BJ (cell line): Measurements from ENCODE around the gene EPS15. TPM values are rescaled to one million over a fixed set of nuclear protein-coding genes. Genes with fewer than 3 reads are reported as not detected.

Experiments
- CTCF ChIA-PET: fragments of 350-600 bp; formaldehyde crosslinking; extraction: SDS; loops from one replicate; lab custom pipeline; 2021; ENCODE audit warnings: antibody characterized with exemption, inconsistent platforms; lab: Yijun Ruan, JAX
- POLR2A ChIA-PET: fragments of 300-600 bp; sonication (Branson Sonifier 250); formaldehyde crosslinking; extraction: SDS; loops from one replicate; lab custom pipeline; 2021; ENCODE audit warnings: antibody characterized with exemption; lab: Charles Lee
- DNase-seq: peaks from one replicate; pipeline ENCODE4 v3.0.0-alpha.2; 2011; ENCODE audit warnings: low read depth
- H3K27me3 ChIP-seq: 2 replicates; pipeline ENCODE4 v1.6.0; 2011; ENCODE audit warnings: low read length; ENCODE audit not compliant: control insufficient read depth, insufficient read depth
- H3K36me3 ChIP-seq: 2 replicates; pipeline ENCODE4 v1.5.1; 2011; ENCODE audit warnings: low read length; ENCODE audit not compliant: control insufficient read depth, insufficient read depth
- H3K4me3 ChIP-seq: 2 replicates; pipeline ENCODE4 v1.5.1; 2011; ENCODE audit warnings: low read depth, mild to moderate bottlenecking, control low read depth, low read length
- polyA plus RNA-seq: library from polyadenylated mRNA; depleted of rRNA; stranded (reverse); fragments of >200 nt; gene quantifications from 2 replicates; pipeline ENCODE4 v1.2.3, GENCODE V29; 2011
- TF ChIP-seq, protein P1 (sequence below): IDR thresholded peaks from 2 replicates; pipeline ENCODE4 v1.5.1; 2011; ENCODE audit warnings: low read depth, mild to moderate bottlenecking, control low read depth, inconsistent platforms, low read length, moderate library complexity; ENCODE audit not compliant: insufficient read depth

EPS15 gene
- polyA plus RNA-seq, 1 experiment, result 18.7 TPM

DNA sequence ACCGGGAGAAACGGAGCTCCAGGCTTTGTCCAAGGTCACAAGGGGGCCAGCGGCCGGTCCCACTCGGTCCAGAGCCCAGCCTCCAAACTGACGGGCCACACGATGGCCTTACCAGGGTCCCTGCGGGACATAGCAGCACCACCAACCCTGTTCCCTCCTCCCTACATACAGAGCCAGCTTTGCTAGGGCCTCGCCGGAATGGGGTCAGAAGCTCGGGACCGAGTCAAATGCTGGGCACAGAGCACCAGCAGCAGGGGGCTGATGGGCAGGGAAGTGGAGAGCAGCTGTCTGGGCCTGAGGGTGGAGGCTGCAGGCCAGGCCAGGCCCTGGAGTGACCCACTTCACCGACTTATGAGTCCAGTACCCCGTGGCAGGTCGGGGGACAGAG, 173.8 kb downstream of the EPS15 start:
- TF ChIP-seq, protein P1, sequence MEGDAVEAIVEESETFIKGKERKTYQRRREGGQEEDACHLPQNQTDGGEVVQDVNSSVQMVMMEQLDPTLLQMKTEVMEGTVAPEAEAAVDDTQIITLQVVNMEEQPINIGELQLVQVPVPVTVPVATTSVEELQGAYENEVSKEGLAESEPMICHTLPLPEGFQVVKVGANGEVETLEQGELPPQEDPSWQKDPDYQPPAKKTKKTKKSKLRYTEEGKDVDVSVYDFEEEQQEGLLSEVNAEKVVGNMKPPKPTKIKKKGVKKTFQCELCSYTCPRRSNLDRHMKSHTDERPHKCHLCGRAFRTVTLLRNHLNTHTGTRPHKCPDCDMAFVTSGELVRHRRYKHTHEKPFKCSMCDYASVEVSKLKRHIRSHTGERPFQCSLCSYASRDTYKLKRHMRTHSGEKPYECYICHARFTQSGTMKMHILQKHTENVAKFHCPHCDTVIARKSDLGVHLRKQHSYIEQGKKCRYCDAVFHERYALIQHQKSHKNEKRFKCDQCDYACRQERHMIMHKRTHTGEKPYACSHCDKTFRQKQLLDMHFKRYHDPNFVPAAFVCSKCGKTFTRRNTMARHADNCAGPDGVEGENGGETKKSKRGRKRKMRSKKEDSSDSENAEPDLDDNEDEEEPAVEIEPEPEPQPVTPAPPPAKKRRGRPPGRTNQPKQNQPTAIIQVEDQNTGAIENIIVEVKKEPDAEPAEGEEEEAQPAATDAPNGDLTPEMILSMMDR, result no peak
- no peaks in the 10 kb centered on the region for H3K36me3 ChIP-seq
- ChIA-PET POLR2A (no interaction called here), CTCF (interaction anchor here (1.6 kb wide), 1 partner anchor 9 kb away, joined by 4 read pairs; no protein-coding TSS in a partner anchor)
- H3K27me3 ChIP-seq, result peaks cover 27% of the 10 kb centered on the region
- no peak overlapping the region for H3K4me3 ChIP-seq
- DNase-seq, result no peak

DNA sequence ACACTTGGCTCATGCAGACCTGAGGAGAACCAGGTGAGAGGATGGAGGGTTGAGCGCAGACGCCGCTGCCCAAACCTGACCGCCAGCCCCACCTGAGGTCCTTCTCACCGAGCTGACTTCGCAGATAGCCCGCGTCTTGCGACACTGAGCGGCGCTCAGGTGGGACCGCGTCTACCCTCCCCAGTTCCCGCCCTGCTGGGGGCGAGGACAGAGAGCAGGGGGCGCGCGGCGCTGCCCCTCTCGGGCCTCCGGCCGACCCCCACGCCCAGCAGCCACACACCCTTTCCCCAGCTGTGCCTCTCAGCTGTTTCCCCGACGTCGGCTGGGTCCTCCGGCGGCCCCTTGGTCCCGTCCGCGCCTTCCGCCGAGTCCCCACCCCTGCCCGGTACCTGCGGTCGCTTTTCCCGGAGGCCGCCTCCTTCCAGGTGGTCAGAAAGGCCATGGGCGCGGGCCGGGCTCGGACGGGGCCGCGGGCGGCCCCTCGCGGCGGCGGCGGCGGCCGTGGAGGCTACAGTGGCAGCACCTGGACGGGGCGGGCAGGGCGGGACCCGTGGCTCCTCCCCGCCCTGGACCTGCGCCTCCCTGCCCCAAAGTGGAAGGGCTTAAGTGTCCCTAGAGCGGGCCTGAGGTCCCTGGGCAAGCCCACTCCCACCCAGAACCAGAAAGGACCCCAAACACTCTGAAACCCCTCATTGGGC, 174.3 kb downstream of the EPS15 start:
- no peak for DNase-seq
- POLR2A ChIA-PET, result no interaction called here

DNA sequence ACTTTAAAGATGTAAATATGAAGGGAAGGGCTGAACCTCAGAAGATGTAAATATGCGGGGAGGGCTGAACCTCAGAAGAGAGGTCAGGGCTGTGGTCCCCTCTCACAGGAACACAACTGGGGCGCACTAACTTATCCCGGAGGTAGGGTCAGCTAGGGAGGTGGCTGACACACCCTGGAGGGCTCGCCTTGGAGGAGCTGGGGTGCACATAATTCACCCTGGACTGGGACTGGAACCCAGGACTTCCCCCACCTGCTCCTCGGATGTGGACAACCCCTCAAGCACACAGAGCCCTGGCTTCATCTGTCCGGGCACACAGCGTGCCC, 174.8 kb downstream of the EPS15 start:
- TF ChIP-seq, protein P1, result no peak
- CTCF ChIA-PET, result interaction anchor here (1.3 kb wide), 1 partner anchor 28 kb away, joined by 3 read pairs; no protein-coding TSS in a partner anchor
- no peak for DNase-seq
- Histone ChIP-seq H3K4me3 (no peak overlapping the region), H3K36me3 (no peaks in the 10 kb centered on the region), H3K27me3 (peaks cover 27% of the 10 kb centered on the region)
- POLR2A ChIA-PET, result no interaction called here

More for the DNA sequence above, 174.3 kb downstream of the EPS15 start:
- H3K27me3 ChIP-seq, result peaks cover 27% of the 10 kb centered on the region
- H3K36me3 ChIP-seq, result no peaks in the 10 kb centered on the region
- CTCF ChIA-PET, result interaction anchor here (1.3 to 1.6 kb wide), 2 partner anchors 8 to 29 kb away, joined by 3 to 4 read pairs; no protein-coding TSS in a partner anchor
- TF ChIP-seq, protein P1, result no peak
- H3K4me3 ChIP-seq, result no peak overlapping the region; the same call in 1 of the 2 replicates

GRCh38 chr1:51343624-51344023, 175.4 kb downstream of the EPS15 start:
- H3K27me3 ChIP-seq, result peaks cover 27% of the 10 kb centered on the region
- TF ChIP-seq, protein P1, result no peak
- H3K4me3 ChIP-seq, result no peak overlapping the region
- ChIA-PET POLR2A (no interaction called here), CTCF (interaction anchor here (1.3 kb wide), 1 partner anchor 28 kb away, joined by 3 read pairs; no protein-coding TSS in a partner anchor)
- DNase-seq, result no peak
- no peaks in the 10 kb centered on the region for H3K36me3 ChIP-seq

DNA sequence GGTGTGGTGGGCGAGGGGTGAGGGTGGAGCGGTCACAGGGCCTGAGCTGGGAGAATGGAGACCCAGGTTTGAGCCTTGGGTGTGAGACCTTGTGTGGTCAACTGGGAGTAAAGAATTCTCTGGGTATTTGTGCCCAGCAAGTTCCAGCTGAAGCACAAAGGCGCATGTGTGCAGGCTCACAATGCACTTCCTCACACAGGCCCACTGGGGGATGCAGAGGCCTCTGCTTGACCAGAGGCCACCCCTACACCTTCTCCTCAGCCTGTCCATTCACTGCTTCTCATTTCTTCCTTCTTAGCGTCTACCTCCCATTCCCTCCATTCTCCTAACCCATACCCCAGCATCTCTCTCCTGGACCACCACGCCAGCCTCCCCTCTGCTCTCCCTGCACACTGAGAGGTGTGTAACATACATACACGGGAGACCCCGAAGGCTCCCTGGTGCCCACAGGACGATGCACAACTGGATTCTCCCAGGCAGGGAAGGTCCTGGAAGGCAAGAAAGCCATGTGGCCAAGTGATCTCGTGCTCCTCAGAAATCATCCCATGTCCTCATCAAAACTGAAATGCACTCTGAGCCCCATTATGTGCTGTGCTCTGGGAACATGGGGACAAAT, 176.4 kb downstream of the EPS15 start:
- Histone ChIP-seq H3K4me3 (no peak overlapping the region), H3K27me3 (peaks cover 27% of the 10 kb centered on the region), H3K36me3 (no peaks in the 10 kb centered on the region)
- ChIA-PET POLR2A (no interaction called here), CTCF (interaction anchor here (0.7 kb wide), 1 partner anchor 11 kb away, joined by 4 read pairs; no protein-coding TSS in a partner anchor)
- no peak for DNase-seq
- TF ChIP-seq, protein P1, result no peak
